ENCODE data around the gene HDAC5.
A peak's percentile ranks its signal among the peaks of the same experiment; 100 is the strongest.

Gene HDAC5

GRCh38 chr17:44123356-44124117, at the start of gene HDAC5:
TSS of gene HDAC5 (minus strand) at chr17:44123641. CDS start at chr17:44117515, 6,126 bp downstream.
- peak within 1 kb of the TSS; percentile 88 for H3K27ac ChIP-seq (ENCODE audit: extremely low read depth, low read depth, low read length)
- CTCF ChIA-PET: interaction anchor here (0.5 to 2.6 kb wide), 22 partner anchors 8 to 835 kb away, joined by 3 to 22 read pairs (median 4); partner anchors contain the start of genes G6PC3, HROB and LSM12
- peak within 1 kb of the TSS; percentile 64 for H3K4me3 ChIP-seq (ENCODE audit: low read depth, low read length)
- no peaks in the 10 kb centered on the region; a peak in 1 of 3 replicates for H3K36me3 ChIP-seq (ENCODE audit: control insufficient read depth in 2 of 2, insufficient read depth in 1 of 2, low read length in 2 of 2)
- H3K9me3 ChIP-seq (ENCODE audit: control insufficient read depth, insufficient read depth, low read depth, low read length): no peaks in the 10 kb centered on the region
- POLR2A ChIA-PET: interaction anchor here (0.5 to 4.1 kb wide), 35 partner anchors 9 to 808 kb away, joined by 3 to 34 read pairs (median 3); partner anchors contain the start of genes ASB16, G6PC3, GRN and LSM12
- no peaks in the 10 kb centered on the region; the same call in 1 of the 2 replicates for H3K4me1 ChIP-seq (ENCODE audit: control insufficient read depth, insufficient read depth, low read length)
- no peak for TF ChIP-seq ZNF248 (tag by site-specific recombination; IDR thresholded peaks at IDR 0.05)
- no peak for TF ChIP-seq ZNF768 (tag by site-specific recombination; IDR thresholded peaks at IDR 0.05)
- TF ChIP-seq ZNF223 (tag by site-specific recombination; IDR thresholded peaks at IDR 0.05): no peak
- TF ChIP-seq ZNF704 (tag by site-specific recombination; IDR thresholded peaks at IDR 0.05): no peak
- TF ChIP-seq RBAK (tag by site-specific recombination; IDR thresholded peaks at IDR 0.05): no peak
- TF ChIP-seq YY1 (tag by site-specific recombination; IDR thresholded peaks at IDR 0.05): peak; percentile 36
- TF ChIP-seq ZFHX2 (tag by site-specific recombination; conservative IDR thresholded peaks at IDR 0.05): no peak
- TF ChIP-seq ZNF521 (tag by site-specific recombination; IDR thresholded peaks at IDR 0.05): no peak
- TF ChIP-seq ZFP41 (tag by site-specific recombination; IDR thresholded peaks at IDR 0.05; ENCODE audit: borderline replicate concordance): no peak
- TF ChIP-seq ZFP3 (tag by site-specific recombination; IDR thresholded peaks at IDR 0.05; ENCODE audit: low read depth): no peak
- TF ChIP-seq ZNF571 (tag by site-specific recombination; IDR thresholded peaks at IDR 0.05): no peak
- TF ChIP-seq ATF2 (tag by site-specific recombination; IDR thresholded peaks at IDR 0.05; ENCODE audit: low read depth): no peak
- no peak for TF ChIP-seq ZNF645 (tag by site-specific recombination; IDR thresholded peaks at IDR 0.05)
- TF ChIP-seq ZNF292 (tag by site-specific recombination; IDR thresholded peaks at IDR 0.05; ENCODE audit: borderline replicate concordance, low read depth): no peak
- no peak; the same call in 1 of the 2 replicates for TF ChIP-seq ZNF10 (tag by site-specific recombination; IDR thresholded peaks at IDR 0.05)
- TF ChIP-seq ZNF211 (tag by site-specific recombination; IDR thresholded peaks at IDR 0.05; ENCODE audit: low read depth): no peak
- no peak for TF ChIP-seq ZNF792 (tag by site-specific recombination; IDR thresholded peaks at IDR 0.05)
- TF ChIP-seq ZNF558 (tag by site-specific recombination; IDR thresholded peaks at IDR 0.05): peak; percentile 45; the same call in 1 of the 2 replicates
- no peak for TF ChIP-seq ZNF544 (tag by site-specific recombination; IDR thresholded peaks at IDR 0.05)
- no peak for TF ChIP-seq SALL2 (tag by site-specific recombination; IDR thresholded peaks at IDR 0.05; ENCODE audit: borderline replicate concordance)
- TF ChIP-seq ZNF37A (tag by site-specific recombination; IDR thresholded peaks at IDR 0.05): no peak
- no peak for TF ChIP-seq BCL11B (tag by site-specific recombination; IDR thresholded peaks at IDR 0.05; ENCODE audit: low read depth)
- TF ChIP-seq GLI2 (tag by site-specific recombination; IDR thresholded peaks at IDR 0.05; ENCODE audit: borderline replicate concordance, low read depth): no peak
- no peak for TF ChIP-seq ZNF362 (tag by site-specific recombination; IDR thresholded peaks at IDR 0.05)
- TF ChIP-seq HIC1 (tag by site-specific recombination; IDR thresholded peaks at IDR 0.05): peak; percentile 36; the same call in 1 of the 2 replicates
- TF ChIP-seq ELK4 (IDR thresholded peaks at IDR 0.05; ENCODE audit: borderline replicate concordance, low read depth, low read length): no peak
- peak; percentile 87 for TF ChIP-seq ZBTB20 (tag by site-specific recombination; IDR thresholded peaks at IDR 0.05)
- TF ChIP-seq PRDM6 (tag by site-specific recombination; IDR thresholded peaks at IDR 0.05): no peak
